ENCODE measurements around the gene TBCCD1. TPM values are rescaled to one million over a fixed set of nuclear protein-coding genes. Genes with fewer than 3 reads are reported as not detected.

TBCCD1 gene
- total RNA-seq, 1 experiment from 2014 or later: 7.4 TPM

DNA sequence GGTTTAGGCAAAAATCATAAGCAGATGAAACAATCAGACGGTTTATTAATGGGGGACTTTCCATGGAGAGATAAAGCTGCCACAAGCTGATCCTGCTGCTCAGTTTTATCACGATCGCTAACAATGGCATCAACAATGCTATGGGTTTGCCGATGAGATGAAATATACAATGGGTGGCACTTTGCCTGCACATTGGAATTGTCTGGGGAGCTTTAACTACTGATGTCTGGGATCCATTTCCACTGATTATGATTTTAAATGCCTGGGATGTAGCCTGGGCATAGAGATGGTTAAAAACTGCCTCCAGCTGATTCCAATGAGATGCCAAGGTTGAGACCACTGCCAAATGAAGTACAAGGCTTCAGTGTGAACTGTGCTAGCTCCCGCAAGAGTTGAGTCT lies 53.8 kb downstream of the TBCCD1 start:
- Mint-ChIP-seq H3K4me1 (peaks cover 12 to 15% of the 10 kb centered on the region in 2 experiments), H3K36me3 (ENCODE audit: insufficient read depth in 1 of 3, low read depth in 3 of 3) (no peaks in the 10 kb centered on the region)
- H2BK20ac ChIP-seq (ENCODE audit: low read depth, low read length, poor library complexity, severe bottlenecking): no peak overlapping the region

More for the DNA sequence above, 53.8 kb downstream of the TBCCD1 start:
- Histone ChIP-seq H4K5ac (ENCODE audit: insufficient read length, low read depth, low read length) (no peak overlapping the region), H3K4me1 (ENCODE audit: insufficient read depth, low read length) (no peaks in the 10 kb centered on the region), H2BK15ac (ENCODE audit: low read depth, low read length) (no peak overlapping the region), H3K9ac (ENCODE audit: extremely low read depth, insufficient read length, low read length) (no peak overlapping the region), H3K56ac (ENCODE audit: insufficient read length, low read depth, low read length) (no peak overlapping the region), H3K27ac (ENCODE audit: insufficient read length, low read depth, low read length) (no peak overlapping the region), H4K8ac (replicated peaks; ENCODE audit: insufficient read length, low read depth, low read length) (no peak overlapping the region), H3K4me2 (ENCODE audit: insufficient read depth, insufficient read length, low read length) (no peak overlapping the region), H3K18ac (ENCODE audit: insufficient read length, low read depth, low read length) (no peak overlapping the region), H3K79me2 (ENCODE audit: insufficient read depth, low read length) (no peaks in the 10 kb centered on the region; the same call in 1 of the 2 replicates), H4K91ac (ENCODE audit: insufficient read length, low read depth, low read length) (no peak overlapping the region), H3K79me1 (ENCODE audit: insufficient read depth, low read depth, low read length, poor library complexity, severe bottlenecking) (no peaks in the 10 kb centered on the region), H3K9me3 (ENCODE audit: control insufficient read depth, low read depth, low read length) (no peaks in the 10 kb centered on the region), H2AK5ac (ENCODE audit: insufficient read length, low read length) (no peak overlapping the region), H3T11ph (ENCODE audit: low read length) (no peak overlapping the region), H4K20me1 (ENCODE audit: control insufficient read depth, insufficient read depth, insufficient read length) (no peaks in the 10 kb centered on the region), H2BK5ac (ENCODE audit: insufficient read length, low read length) (no peak overlapping the region), H3K27me3 (ENCODE audit: insufficient read depth, low read length) (no peaks in the 10 kb centered on the region), H3K14ac (ENCODE audit: insufficient read depth, low read length) (no peak overlapping the region), H2AFZ (ENCODE audit: low read length) (no peak overlapping the region), H3K23me2 (ENCODE audit: insufficient read length, low read depth, low read length, poor library complexity, severe bottlenecking) (no peaks in the 10 kb centered on the region), H3K4ac (ENCODE audit: low read depth, low read length) (no peak overlapping the region), H3K23ac (ENCODE audit: insufficient read length, low read depth, low read length) (no peak overlapping the region), H2BK120ac (ENCODE audit: low read depth, low read length, poor library complexity, severe bottlenecking) (no peak overlapping the region), H2BK12ac (ENCODE audit: insufficient read length, low read depth, low read length) (no peak overlapping the region)
- no peak for DNase-seq
- Mint-ChIP-seq H3K27me3 (ENCODE audit: low read depth) (peaks cover 19% of the 10 kb centered on the region), H3K4me3 (no peak overlapping the region), H3K27ac (no peak overlapping the region), H3K9me3 (no peaks in the 10 kb centered on the region)
- WGBS (ENCODE audit: extremely low coverage, insufficient read length, low lambda C conversion rate): no CpG with 5 or more reads among the region's 5 CpGs
- TF ChIP-seq, protein P1, sequence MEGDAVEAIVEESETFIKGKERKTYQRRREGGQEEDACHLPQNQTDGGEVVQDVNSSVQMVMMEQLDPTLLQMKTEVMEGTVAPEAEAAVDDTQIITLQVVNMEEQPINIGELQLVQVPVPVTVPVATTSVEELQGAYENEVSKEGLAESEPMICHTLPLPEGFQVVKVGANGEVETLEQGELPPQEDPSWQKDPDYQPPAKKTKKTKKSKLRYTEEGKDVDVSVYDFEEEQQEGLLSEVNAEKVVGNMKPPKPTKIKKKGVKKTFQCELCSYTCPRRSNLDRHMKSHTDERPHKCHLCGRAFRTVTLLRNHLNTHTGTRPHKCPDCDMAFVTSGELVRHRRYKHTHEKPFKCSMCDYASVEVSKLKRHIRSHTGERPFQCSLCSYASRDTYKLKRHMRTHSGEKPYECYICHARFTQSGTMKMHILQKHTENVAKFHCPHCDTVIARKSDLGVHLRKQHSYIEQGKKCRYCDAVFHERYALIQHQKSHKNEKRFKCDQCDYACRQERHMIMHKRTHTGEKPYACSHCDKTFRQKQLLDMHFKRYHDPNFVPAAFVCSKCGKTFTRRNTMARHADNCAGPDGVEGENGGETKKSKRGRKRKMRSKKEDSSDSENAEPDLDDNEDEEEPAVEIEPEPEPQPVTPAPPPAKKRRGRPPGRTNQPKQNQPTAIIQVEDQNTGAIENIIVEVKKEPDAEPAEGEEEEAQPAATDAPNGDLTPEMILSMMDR (conservative IDR thresholded peaks at IDR 0.05): no peak

Measured in H9 (cell line).